GM19397 (cell line): ENCODE measurements around the gene CEP41.

Experiments
- ATAC-seq: cut with Tn5 transposase; IDR thresholded peaks from one replicate; pipeline ENCODE4 v1.9.1; 2021; ENCODE audit warnings: mild to moderate bottlenecking, moderate library complexity; ENCODE audit not compliant: unreplicated experiment

The CEP41 gene

GRCh38 chr7:130421684-130422083 lies 19.1 kb downstream of the CEP41 start:
- no peak for ATAC-seq

- no peak for ATAC-seq
Measured at GRCh38 chr7:130420943-130421578, 19.8 kb downstream of the CEP41 start.

DNA sequence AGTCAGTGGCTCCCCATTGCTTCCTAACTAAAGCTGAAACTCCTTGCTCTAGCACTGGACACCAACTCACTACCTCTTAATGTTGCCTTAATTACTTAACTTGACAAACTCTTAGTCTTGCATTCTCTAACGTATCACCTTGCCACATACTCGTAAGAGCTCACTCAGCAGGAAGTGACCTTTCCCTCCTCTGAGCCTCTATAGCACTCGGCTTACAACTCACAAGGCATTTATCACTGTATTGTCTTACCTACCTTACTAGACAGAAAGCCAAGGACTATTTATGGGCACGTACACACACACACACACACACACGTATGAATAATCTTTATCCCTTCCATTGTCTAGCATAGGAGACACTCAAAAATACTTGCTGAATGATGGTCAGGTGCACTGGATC lies 21.2 kb downstream of the CEP41 start:
- no peak for ATAC-seq

DNA sequence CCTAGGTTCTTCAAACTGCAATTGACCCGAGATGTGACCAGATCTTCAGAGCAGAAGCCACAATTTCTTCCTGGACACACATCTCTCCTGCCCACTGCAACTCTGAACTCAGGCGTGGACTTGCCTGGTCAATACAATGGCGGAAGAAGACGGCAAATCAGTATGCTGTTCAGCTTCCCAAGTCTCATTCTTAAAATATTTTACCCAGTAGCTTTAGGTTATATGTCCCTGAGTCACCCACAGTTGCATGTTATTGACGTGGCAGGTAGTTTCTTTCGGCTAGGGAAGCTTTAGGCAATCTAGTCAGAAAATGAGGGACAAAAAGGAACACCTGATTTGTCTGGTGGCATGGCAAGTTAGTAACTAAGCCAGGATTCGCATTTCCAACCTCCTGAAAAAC lies 22.5 kb downstream of the CEP41 start:
- ATAC-seq = no peak

- ATAC-seq = no peak
Measured at GRCh38 chr7:130417213-130417612, 23.6 kb downstream of the CEP41 start.

- ATAC-seq = no peak
Measured at GRCh38 chr7:130415006-130415405, 25.8 kb downstream of the CEP41 start.

GRCh38 chr7:130413201-130413600 lies 27.6 kb downstream of the CEP41 start:
- no peak for ATAC-seq

DNA sequence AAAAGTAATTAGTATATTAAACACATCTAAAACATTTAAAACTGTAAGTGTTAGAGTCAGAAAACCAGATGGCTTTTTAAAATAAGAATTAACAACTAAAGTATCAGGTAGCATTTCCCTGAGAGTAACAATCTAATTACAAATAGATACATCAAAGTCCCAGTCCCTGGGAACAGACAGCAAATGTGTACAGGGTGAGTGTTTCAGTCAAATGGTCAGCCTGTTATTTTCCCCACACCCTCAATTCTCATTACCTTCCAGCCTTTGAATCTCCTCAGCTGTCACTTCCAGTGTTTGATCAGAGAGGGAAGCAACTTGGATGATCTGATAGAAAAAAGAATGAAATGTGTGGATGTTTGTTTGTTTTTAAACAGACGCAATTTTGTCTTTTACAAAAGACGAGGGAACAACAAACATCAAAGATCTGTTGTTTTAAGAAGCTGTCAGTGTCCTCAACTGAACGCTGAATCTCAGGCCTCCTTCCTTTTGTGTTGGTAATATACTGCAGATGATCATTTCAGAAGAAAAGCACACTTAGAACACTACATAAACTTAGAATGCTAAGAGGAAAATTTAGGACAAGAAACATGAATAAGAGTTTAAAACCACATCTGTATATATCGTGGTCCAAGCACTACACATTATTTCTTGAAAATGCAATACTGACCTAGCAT lies 29.8 kb downstream of the CEP41 start:
- no peak for ATAC-seq

DNA sequence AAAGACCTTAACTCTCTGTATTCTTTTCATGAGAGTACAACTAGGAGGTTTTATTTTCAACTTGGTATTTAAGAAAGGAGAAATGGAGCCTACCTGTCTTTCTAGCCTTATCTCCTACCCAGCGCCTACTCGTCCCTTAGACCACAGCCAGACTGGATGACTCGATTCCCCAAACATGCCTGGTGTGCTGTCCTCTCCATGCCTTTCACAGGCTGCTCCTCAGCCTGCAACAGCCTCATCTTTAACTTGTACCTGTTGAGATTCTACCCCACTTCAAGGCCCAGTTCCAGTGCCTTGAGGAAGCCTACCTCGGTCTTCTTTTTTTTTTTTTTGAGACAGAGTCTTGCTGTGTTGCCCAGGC lies 31.1 kb downstream of the CEP41 start:
- ATAC-seq = no peak

- no peak for ATAC-seq
Measured at GRCh38 chr7:130409067-130409711, 31.6 kb downstream of the CEP41 start.

GRCh38 chr7:130405003-130405402 lies 35.8 kb downstream of the CEP41 start:
- ATAC-seq = no peak

DNA sequence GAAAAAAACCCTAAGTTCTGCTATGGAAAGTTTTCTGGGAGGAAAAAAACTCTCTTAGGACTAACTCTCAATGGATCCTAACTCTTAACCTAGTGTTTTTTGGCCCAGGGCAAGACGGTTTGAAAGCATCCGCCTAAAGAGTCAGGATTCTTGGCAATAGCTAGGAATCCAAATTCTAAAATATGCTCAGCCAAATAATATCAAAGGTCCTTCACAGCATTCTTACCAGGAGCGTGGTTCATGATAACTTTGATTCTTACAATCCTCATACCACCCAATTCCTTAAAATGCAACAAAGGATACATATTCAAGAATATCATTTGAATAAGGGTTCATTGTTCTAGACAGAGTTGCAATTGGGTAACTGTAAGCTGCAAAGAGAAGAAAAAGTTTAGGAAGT lies 39.2 kb downstream of the CEP41 start:
- no peak for ATAC-seq

DNA sequence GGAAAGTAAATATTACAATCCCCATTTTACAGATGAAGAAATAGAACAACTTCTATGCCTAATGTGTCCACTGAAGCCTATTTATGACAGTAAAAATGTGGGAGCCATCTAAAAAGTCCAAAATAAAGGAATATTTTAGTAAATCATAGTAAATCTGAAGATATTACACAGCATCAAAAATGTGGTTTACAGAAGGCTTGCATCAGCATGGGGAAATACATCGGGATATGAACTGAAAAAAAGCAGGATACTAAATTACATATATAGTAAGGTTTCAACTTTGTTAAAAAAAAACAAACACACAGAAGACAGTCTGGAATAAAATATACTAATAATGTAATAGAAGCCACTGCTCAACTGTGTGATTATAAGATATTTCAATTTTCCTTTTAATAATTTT lies 39.7 kb downstream of the CEP41 start:
- ATAC-seq = no peak

DNA sequence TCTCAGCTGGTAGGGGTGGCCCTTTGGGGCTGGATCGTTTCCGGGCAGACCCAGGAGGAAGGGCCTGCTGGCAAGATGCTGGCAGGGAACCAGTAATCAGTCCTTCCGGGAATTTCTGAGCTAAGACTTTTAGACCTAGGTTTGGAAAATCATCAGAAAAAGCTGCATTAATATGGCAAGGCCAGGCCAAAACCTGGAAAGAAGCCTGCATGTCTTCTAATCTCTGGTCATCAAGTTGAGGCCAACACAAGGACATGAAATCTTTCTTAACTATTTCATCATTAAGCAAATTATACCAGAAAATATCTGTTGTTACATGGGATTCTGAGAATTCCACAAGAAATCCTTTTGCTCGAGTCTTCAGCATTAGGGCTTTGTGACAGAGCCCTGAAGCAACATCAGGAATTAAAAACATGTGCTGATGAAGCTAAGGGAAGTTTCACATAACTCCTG lies 40.7 kb downstream of the CEP41 start:
- ATAC-seq = no peak

- ATAC-seq = no peak
Measured at GRCh38 chr7:130398526-130399090, 42.2 kb downstream of the CEP41 start.

DNA sequence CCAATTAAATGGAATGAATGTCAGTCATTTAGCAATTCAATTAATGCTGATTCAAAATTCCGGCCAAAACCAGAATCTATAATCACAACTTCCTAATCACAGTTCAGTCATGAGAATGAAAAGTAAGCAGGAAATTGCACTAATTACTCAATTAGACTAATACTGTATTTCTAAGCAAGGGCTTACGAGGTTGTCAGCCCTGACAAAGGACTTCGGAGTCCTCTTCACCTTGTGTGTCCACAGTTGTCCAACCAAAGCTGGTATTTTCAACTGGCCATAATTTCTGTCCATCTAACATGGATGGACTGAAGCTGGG lies 43.1 kb downstream of the CEP41 start:
- no peak for ATAC-seq

DNA sequence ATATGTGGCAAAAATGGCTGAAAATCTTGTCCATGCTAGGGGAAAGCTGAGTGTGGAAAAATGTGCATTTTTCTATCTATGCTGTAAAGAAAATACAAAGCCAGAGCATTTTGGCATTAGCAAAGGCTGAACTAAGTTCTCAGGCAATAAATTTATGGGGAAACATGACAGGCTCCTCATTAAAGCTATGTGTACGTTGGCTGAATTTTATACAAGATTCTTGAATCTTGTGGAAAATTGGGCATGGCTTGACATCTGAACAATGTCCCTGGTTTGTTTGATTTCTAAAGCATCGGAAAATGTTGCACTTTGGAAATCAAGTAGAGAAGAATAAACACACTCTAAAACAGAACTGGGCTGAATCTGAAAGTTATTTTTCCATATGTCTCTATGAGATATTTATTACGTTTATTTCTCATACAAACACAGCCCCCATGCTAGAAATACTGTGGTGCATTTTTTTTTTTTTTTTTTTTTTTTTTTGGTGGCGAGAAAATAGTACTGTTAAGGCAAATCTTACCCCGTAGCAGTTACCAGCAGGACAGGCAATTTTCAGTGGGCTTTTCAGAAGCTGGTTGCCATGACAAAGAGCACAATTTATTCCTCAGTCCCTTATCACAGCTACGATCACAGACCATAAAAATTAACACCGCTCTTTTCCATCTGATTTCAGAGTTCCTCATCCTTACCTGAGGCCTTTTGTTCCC lies 43.6 kb downstream of the CEP41 start:
- ATAC-seq = no peak

DNA sequence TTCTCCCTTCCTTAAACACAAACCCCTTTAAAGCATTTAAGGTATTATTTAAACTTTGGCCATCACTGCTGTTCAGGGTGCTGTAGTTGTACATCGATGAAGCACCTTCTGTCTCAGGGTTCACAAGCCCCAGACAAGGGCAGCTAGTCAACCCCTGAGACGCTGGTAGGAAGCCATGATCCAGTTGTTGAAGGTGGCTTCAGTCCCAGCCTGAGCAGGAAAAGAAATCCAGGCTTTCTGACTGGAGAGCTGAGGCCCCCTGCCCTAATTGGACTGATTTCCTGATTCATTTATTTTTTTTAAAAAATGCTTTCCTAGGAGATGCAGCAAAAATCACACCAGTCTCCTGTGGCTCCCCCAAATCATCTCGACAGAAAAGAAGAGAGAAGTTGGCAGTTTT lies 44.7 kb downstream of the CEP41 start:
- ATAC-seq = no peak

- no peak for ATAC-seq
Measured at GRCh38 chr7:130395421-130395820, 45.4 kb downstream of the CEP41 start.

DNA sequence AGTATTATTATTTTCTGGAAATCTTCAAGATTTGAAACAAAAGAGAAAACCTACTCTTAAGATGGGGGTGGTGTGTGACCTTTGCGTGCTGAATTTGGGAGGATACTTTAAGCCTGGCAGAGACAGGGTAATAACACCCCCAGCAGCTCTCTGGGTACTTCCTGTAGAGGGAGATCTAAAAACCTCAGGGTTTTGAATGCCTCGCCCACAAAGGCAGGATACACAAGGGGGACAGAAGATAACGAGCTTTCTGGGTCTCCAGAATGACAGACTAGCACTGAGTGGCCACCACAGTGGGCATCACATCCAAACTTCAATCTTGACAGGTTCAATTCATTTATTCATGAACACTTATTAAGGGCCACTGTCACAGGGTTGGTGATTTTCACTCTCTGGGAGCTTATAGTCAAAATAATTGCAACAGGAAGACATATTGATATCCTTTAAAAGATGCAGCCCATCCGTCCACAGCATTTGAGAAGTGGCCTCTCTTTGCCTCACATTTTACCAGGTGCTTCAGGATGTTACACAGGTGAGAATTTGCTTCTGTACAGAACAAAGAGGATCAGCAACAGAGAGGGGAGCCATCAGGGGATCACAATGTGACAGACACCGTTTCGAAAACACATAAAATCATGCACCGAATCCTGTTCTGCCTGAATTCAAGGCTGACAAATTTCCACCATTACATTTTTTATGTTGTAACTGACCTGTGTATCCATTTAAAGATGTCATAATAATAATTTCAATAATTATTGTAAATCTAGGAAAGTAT lies 46.2 kb downstream of the CEP41 start:
- ATAC-seq = no peak
